ENCODE data around the gene ARFIP2.

The ARFIP2 gene

GRCh38 chr11:6448574-6448973, 32.6 kb downstream of the ARFIP2 start:
- in situ Hi-C loops (cut with MboI; ENCODE audit: low sequenced_read_pairs), result no loop called here

GRCh38 chr11:6443269-6444003, 37.7 kb downstream of the ARFIP2 start:
- in situ Hi-C loops (cut with MboI; ENCODE audit: low sequenced_read_pairs), result no loop called here

GRCh38 chr11:6442441-6442840, 38.7 kb downstream of the ARFIP2 start:
- in situ Hi-C loops (cut with MboI; ENCODE audit: low sequenced_read_pairs), result no loop called here

- in situ Hi-C loops (cut with MboI; ENCODE audit: low sequenced_read_pairs), result no loop called here
Observed at GRCh38 chr11:6440906-6441358, 40.2 kb downstream of the ARFIP2 start, which contains the start of gene HPX. TSS of gene HPX (minus strand) at chr11:6440987. CDS start at chr11:6440963, 24 bp downstream.

GRCh38 chr11:6438979-6439571, 42.1 kb downstream of the ARFIP2 start:
- in situ Hi-C loops (cut with MboI; ENCODE audit: low sequenced_read_pairs), result no loop called here

GRCh38 chr11:6437993-6438392, 43.1 kb downstream of the ARFIP2 start:
- in situ Hi-C loops (cut with MboI; ENCODE audit: low sequenced_read_pairs), result no loop called here

GRCh38 chr11:6437423-6437822, 43.7 kb downstream of the ARFIP2 start:
- in situ Hi-C loops (cut with MboI; ENCODE audit: low sequenced_read_pairs), result no loop called here

- in situ Hi-C loops (cut with MboI; ENCODE audit: low sequenced_read_pairs), result no loop called here
Observed at GRCh38 chr11:6433998-6434660, 47.0 kb downstream of the ARFIP2 start.

GRCh38 chr11:6431861-6432260, 49.3 kb downstream of the ARFIP2 start:
- in situ Hi-C loops (cut with MboI; ENCODE audit: low sequenced_read_pairs), result no loop called here

- in situ Hi-C loops (cut with MboI; ENCODE audit: low sequenced_read_pairs), result no loop called here
Observed at GRCh38 chr11:6427516-6427915, 53.6 kb downstream of the ARFIP2 start.

Data from HL-60/S4 (cell line).